ENCODE results near the gene GALNT10.

Gene GALNT10

DNA sequence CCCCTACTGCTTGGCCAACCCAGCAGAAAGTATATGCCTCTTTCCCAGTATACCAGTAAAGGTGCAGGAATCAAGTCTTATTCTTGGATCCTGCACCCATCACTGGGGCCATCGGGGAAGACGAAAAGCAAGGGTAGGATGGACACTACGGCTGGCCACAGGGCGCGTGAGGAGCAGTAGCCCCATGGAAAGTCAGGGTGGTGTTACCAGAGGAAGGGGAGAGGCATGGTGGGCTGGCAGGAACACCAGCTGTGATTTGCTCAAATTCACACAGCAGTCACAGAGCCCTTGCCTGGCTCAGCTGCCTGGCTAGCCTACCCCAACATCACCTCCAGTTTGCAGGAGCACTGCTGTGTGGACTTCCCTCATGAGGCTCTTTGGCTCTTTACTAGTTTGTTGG lies 220.8 kb downstream of the GALNT10 start:
- H3K27ac ChIP-seq, result no peak overlapping the region
- DNase-seq (ENCODE audit: low read depth, low spot score), result no peak

DNA sequence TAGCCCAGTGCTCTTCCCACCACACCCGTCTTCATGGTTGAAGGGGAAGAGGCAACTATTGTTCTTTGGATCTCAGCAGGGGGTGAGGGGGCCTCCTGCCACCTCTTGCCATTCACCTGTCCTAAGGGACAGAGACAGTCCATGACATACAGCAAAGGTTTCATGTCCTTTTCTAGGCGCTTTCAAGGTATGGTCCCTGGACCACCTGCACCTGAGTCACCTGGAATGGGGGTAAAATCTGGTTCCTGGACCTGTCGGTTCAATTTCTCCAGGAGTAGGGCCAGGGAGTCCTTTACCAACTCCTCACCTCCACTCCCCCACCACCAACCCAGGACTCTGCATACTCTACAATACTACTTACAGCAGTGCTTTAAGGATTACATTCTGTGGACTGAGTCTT lies 221.8 kb downstream of the GALNT10 start:
- no peak for DNase-seq (ENCODE audit: low read depth, low spot score)
- no peak overlapping the region for H3K27ac ChIP-seq

- DNase-seq (ENCODE audit: low read depth, low spot score), result no peak
- H3K27ac ChIP-seq, result no peak overlapping the region
Observed at GRCh38 chr5:154412925-154413324, 222.4 kb downstream of the GALNT10 start.

DNA sequence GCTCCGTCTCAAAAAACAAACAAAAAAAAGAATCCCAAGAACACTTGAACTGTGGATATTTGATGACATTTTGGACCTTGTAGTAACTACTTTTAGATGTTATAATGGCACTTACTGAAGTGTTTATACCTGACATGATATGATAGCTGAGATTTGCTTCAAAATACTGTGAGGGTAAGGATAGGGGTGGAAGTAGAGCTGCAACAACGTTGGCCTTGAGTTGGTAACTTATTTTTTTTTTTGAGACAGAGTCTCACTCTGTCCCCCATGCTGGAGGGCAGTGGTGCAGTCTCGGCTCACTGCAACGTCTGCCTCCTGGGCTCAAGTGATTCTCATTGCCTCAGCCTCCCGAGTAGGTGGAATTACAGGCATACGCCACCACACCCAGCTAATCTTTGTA lies 224.6 kb downstream of the GALNT10 start:
- H3K27ac ChIP-seq, result no peak overlapping the region
- DNase-seq (ENCODE audit: low read depth, low spot score), result no peak

DNA sequence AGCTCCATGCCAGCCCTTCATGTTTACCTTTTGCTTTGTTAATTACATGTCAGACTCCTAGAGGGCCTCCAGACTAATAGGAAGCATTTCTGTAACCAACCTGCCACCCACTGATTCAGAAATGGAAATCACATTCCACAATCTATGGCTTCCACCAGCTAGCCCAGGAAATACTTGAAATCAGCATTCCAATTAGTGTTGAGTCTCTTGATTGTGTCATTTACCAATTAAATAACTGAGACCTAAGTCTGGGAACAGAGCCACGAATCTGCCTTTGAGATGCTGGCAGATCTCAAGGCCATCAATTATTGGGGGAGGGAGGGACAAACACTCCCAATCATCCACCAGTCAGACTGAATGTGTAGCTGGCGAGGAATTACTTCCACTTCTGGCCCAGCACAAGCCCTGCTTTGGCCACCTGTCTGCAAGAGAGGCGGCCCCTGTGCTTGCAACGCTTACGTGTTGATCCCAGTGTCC lies 227.8 kb downstream of the GALNT10 start:
- no peak for DNase-seq (ENCODE audit: low read depth, low spot score)
- no peak overlapping the region for H3K27ac ChIP-seq

- no peak for DNase-seq (ENCODE audit: low read depth, low spot score)
- no peak overlapping the region for H3K27ac ChIP-seq
Observed at GRCh38 chr5:154419236-154419635, 228.7 kb downstream of the GALNT10 start.

DNA sequence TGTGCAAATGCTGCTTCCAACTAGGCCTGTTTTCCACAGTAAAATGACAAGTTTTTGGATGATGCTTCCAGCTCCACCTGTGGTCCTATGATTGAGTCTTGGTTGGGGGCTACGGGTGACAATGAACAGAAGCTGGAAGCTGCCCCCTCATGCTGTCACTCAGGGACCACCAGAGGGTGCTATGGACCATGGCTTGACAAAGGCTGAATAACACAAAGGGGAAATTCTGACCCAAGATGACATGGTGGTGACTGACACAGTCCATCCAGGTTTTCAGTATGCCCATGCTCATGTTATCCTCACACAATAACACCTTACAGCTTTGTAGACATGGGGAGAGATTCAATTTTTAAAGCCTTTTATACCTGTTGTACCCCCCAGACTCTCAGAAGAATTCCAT lies 231.3 kb downstream of the GALNT10 start:
- DNase-seq (ENCODE audit: low read depth, low spot score), result no peak
- H3K27ac ChIP-seq, result no peak overlapping the region

DNA sequence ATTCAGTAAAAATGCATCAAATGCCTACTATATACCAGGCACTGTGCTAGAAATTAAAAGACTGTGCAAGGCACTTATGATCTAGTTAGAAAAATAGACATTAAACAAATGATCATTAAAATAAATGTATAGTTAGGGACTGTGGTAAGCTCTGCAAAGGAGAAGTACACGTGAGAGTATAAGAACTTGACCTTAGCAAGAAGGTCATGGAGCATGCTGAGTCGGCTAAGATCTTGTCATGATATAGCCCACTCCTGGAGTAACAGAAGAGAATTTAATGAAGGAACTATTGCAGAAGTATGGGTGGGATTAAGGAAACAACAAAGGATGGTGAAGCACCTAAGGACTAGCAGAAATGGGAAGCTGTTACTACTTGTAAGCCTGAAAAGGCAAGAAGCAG lies 231.8 kb downstream of the GALNT10 start:
- no peak for DNase-seq (ENCODE audit: low read depth, low spot score)

DNA sequence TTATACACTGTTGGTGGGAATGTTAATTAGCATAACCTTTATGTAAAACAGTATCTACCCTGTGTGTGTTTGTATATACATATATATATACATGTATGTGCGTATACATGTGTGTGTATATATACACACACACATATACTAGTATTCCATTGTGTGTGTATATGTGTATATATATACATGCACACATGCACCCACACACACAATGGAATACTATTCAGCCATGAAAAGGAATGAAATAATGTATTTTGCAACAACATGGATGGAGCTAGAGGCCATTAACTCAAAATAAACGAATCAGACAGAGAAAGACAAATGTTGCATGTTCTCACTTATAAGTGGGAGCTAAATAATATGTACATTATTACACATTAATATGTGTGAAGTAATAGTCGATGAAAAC lies 237.7 kb downstream of the GALNT10 start:
- no peak overlapping the region for H3K27ac ChIP-seq
- no peak for DNase-seq (ENCODE audit: low read depth, low spot score)

More for the DNA sequence above, 231.8 kb downstream of the GALNT10 start:
- H3K27ac ChIP-seq, result no peak overlapping the region

DNA sequence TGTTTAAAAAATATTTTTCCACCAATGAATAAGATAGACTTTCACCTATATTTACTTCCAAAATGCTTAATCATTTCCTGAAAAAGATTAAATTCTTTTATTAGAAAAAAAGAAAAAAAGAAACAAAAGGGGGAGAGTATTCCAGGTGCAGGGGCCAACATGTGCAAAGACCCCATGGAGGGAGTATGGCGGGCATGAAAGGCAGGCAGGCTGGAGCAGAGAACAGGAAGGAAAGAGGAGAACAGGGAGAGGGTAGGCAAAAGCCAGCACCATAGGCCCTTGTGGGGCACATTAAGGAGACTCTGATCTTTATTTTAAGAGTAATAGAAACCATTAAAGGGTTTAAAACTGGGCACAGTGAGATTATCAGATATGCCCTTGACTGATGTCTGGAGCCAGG lies 238.8 kb downstream of the GALNT10 start:
- no peak for DNase-seq (ENCODE audit: low read depth, low spot score)
- no peak overlapping the region for H3K27ac ChIP-seq

GRCh38 chr5:154430466-154430865 lies 239.9 kb downstream of the GALNT10 start:
- no peak overlapping the region for H3K27ac ChIP-seq
- DNase-seq (ENCODE audit: low read depth, low spot score), result no peak

DNA sequence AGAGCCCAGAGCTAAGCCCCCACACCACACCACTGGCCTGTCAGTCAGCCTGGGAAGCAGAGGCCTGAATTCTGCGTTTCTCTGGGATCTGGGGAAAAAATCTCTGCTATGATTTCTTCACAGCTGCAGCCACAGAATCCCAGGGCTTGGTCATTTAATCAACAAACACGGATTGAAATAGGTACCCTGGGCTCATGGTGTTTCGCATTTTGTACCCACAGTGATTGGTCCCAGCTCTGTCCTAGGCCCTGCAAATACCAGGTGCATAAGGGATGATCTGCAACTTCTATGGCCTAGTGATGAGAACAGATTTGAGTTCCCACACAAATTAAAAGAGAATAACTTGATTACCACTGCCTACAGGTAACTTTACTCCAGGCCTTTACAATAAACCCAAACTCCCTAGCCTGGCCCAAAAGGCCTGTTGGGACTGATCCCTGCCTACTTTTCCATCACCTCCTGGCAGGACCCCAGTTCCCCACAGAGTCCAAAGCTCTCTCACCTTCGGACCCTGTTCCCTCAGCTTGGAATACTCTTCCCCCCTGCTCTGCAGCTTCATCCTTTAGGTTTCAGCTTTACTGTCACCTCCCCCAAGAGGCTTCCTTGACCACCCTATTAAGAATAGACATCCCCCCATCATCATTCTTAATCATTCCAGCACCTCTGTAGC lies 240.6 kb downstream of the GALNT10 start:
- DNase-seq (ENCODE audit: low read depth, low spot score), result no peak
- H3K27ac ChIP-seq, result no peak overlapping the region

- no peak overlapping the region for H3K27ac ChIP-seq
- DNase-seq (ENCODE audit: low read depth, low spot score), result no peak
Observed at GRCh38 chr5:154435226-154435625, 244.7 kb downstream of the GALNT10 start.

DNA sequence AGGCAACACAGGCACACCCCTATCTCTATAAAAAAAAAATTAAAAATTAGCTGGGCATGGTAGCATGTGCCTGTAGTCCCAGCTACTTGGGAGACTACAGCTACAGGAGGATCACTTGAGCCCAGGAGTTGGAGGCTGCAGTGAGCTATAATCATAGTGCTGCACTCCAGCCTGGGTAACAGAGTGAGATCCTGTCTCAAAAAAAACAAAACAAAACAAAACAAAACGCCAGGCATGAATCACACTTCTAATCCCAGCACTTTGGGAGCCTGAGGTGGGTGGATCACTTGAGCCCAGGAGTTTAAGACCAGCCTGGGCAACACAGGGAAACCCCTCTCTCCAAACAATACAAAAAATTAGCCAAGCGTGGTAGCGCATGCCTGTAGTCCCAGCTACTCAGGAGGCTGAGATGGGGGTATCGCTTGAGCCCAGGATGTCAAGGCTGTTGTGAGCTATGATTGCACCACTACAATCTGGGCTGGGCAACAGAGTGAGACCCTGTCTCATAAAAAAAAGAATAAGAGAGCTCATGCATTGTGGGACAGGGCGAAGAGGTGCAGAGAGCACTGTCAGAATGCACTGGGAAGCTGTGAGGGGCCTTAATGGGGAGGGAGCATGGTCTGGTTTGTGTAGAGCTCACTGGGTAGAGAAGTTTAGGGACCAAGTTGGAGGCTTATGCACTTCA lies 246.9 kb downstream of the GALNT10 start:
- DNase-seq (ENCODE audit: low read depth, low spot score), result no peak

DNA sequence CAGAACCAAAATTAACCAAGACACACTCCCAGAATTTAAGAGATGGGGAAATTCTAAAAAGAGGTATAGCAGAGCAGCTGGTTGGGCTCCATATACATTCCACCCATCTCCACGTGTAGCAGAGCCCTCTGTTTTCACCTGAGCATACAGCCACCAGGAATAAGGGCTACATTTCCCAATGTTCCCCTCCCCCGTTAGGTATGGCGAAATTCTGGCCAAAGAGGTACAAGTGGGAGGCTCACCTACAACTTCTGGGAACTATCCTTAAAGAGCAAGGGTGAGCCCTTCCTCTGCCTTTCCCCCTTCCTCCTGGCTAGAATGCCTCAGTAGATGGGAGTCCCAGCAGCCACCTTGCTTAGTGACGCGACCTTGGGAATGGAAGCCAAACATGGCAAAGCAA lies 250.0 kb downstream of the GALNT10 start:
- no peak for DNase-seq (ENCODE audit: low read depth, low spot score)
- H3K27ac ChIP-seq, result no peak overlapping the region

More for the DNA sequence above, 246.9 kb downstream of the GALNT10 start:
- no peak overlapping the region for H3K27ac ChIP-seq

DNA sequence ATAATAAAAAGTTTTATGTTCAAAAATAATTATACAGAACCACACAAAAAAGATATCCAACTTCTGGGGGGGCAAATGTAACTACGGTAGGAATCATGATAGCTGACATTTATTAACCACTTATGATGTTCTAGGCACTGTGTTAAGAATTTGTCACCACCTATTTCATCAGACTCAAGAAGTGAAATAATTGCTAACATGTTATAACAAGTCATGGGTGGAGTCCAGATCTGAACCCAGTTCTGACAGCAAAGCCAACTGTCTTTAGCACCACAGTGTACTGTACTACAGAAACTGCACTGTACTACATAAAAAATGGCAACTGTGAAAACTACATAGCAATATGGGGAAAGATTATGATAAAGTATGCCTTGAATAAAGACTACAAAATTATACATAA lies 252.3 kb downstream of the GALNT10 start:
- peak; percentile 53 for DNase-seq (ENCODE audit: low read depth, low spot score)
- H3K27ac ChIP-seq, result peak overlapping the region; percentile 48

DNA sequence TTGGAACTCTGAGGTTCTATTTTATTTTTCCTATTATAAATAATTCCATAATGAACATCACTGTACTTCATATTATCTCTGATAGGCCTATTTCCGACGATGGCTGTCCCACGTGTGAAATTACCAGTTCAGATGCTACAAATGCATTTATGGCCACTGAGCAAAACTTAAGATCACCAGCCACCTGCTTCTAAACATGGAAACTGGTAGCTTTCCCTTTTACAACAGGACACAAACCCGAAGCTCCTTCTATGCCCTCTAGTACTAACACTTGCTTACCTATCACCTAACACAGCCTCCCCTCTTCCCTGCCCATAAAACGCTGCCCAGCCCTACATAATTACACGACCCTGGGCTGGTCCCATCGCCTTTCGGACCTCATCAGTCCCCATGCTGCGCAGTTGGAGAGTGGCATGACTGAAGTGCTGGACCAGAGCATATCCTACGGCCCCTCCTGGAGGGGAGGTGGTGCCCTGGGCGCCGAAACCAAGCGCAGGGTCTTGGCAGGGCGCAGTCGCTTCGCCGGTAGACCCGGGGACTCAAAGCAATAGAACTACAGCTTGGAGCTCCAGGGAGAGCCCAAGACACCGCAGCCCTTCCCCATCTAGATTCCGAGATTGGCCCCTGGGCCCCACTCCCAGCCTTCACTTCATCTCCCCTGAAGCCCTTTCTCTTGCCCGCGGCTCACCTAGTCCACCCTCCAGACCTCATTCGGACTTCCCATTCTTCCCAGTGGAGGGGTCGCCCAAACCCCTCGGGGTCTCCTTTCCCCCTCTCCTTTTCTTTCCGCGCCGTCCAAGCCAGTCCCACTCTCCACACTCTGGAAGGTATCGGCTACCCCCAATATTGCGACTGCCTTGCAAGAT lies 254.3 kb downstream of the GALNT10 start:
- H3K27ac ChIP-seq, result peak overlapping the region; percentile 51
- DNase-seq (ENCODE audit: low read depth, low spot score), result no peak

- peak within 1 kb of the TSS; percentile 51 for H3K27ac ChIP-seq
- peak; percentile 54 for DNase-seq (ENCODE audit: low read depth, low spot score)
Observed at GRCh38 chr5:154445422-154446194, 255.1 kb downstream of the GALNT10 start, which contains the start of gene SAP30L. TSS of gene SAP30L (plus strand) at chr5:154445997. CDS start at chr5:154446605, 608 bp downstream.

GRCh38 chr5:154446195-154447088 lies 255.9 kb downstream of the GALNT10 start:
- H3K27ac ChIP-seq, result peak overlapping the region; percentile 51
- DNase-seq (ENCODE audit: low read depth, low spot score), result no peak

Measured in epithelial cell of prostate (primary cell).